ENCODE measurements around the gene PAXX. TPM values are rescaled to one million over a fixed set of nuclear protein-coding genes. Genes with fewer than 3 reads are reported as not detected.

PAXX gene
- polyA plus RNA-seq, 1 donor from 2014 or later, result 276 TPM

- no peaks in the 10 kb centered on the region for H3K9me3 ChIP-seq (ENCODE audit: low read length)
- TF ChIP-seq EZH2 (IDR thresholded peaks at IDR 0.05; ENCODE audit: borderline replicate concordance, insufficient read depth, low read length, poor library complexity, severe bottlenecking), result no peak
- TF ChIP-seq SMC3 (conservative IDR thresholded peaks at IDR 0.05; ENCODE audit: poor library complexity), result no peak
- no peak for TF ChIP-seq POLR2AphosphoS5 (IDR thresholded peaks at IDR 0.05)
- TF ChIP-seq EP300 (conservative IDR thresholded peaks at IDR 0.05; ENCODE audit: poor library complexity, severe bottlenecking), result no peak
- no peak for TF ChIP-seq REST (IDR thresholded peaks at IDR 0.05; ENCODE audit: borderline replicate concordance)
- no peak for TF ChIP-seq CTCF (IDR thresholded peaks at IDR 0.05; ENCODE audit: poor library complexity, severe bottlenecking)
- TF ChIP-seq RAD21 (conservative IDR thresholded peaks at IDR 0.05), result no peak
- no peak for TF ChIP-seq TAF1 (IDR thresholded peaks at IDR 0.05; ENCODE audit: low read depth)
- TF ChIP-seq MXI1 (conservative IDR thresholded peaks at IDR 0.05; ENCODE audit: poor library complexity, severe bottlenecking), result no peak
- H3F3A ChIP-seq (ENCODE audit: insufficient read depth, low read length, poor library complexity, severe bottlenecking), result no peaks in the 10 kb centered on the region
- no peaks in the 10 kb centered on the region for H4K20me1 ChIP-seq (ENCODE audit: insufficient read depth)
- H3K79me2 ChIP-seq (replicated peaks; ENCODE audit: insufficient read depth, low read length), result no peaks in the 10 kb centered on the region
- H3K9me2 ChIP-seq (ENCODE audit: insufficient read depth, low read length), result no peaks in the 10 kb centered on the region
- H3K9ac ChIP-seq (ENCODE audit: low read length), result no peak overlapping the region
- no peak overlapping the region for H2AFZ ChIP-seq (ENCODE audit: low read depth, low read length)
- no peak overlapping the region for H3K4me3 ChIP-seq (ENCODE audit: low read length)
- H3K27me3 ChIP-seq (ENCODE audit: insufficient read depth, low read depth, low read length), result no peaks in the 10 kb centered on the region
- no peak overlapping the region for H3K4me2 ChIP-seq (ENCODE audit: low read length)
- no peak overlapping the region for H3K27ac ChIP-seq (ENCODE audit: low read length)
- no peaks in the 10 kb centered on the region for H3K36me3 ChIP-seq (ENCODE audit: insufficient read depth, low read length)
Measured at GRCh38 chr9:136957461-136957860, 34.8 kb upstream of the PAXX start.

- Histone ChIP-seq H3K4me3 (ENCODE audit: low read length) (no peak overlapping the region), H2AFZ (ENCODE audit: low read depth, low read length) (no peak overlapping the region), H3K27ac (ENCODE audit: low read length) (no peak overlapping the region), H3K9me2 (ENCODE audit: insufficient read depth, low read length) (no peaks in the 10 kb centered on the region), H4K20me1 (ENCODE audit: insufficient read depth) (no peaks in the 10 kb centered on the region), H3K9ac (ENCODE audit: low read length) (no peak overlapping the region), H3K79me2 (replicated peaks; ENCODE audit: insufficient read depth, low read length) (no peaks in the 10 kb centered on the region), H3K9me3 (ENCODE audit: low read length) (no peaks in the 10 kb centered on the region), H3K4me2 (ENCODE audit: low read length) (no peak overlapping the region), H3K27me3 (ENCODE audit: insufficient read depth, low read depth, low read length) (no peaks in the 10 kb centered on the region), H3F3A (ENCODE audit: insufficient read depth, low read length, poor library complexity, severe bottlenecking) (no peaks in the 10 kb centered on the region), H3K36me3 (ENCODE audit: insufficient read depth, low read length) (no peaks in the 10 kb centered on the region)
- TF ChIP-seq REST (IDR thresholded peaks at IDR 0.05; ENCODE audit: borderline replicate concordance), result no peak
- no peak for TF ChIP-seq SMC3 (conservative IDR thresholded peaks at IDR 0.05; ENCODE audit: poor library complexity)
- TF ChIP-seq TAF1 (IDR thresholded peaks at IDR 0.05; ENCODE audit: low read depth), result no peak
- TF ChIP-seq MXI1 (conservative IDR thresholded peaks at IDR 0.05; ENCODE audit: poor library complexity, severe bottlenecking), result no peak
- no peak for TF ChIP-seq EZH2 (IDR thresholded peaks at IDR 0.05; ENCODE audit: borderline replicate concordance, insufficient read depth, low read length, poor library complexity, severe bottlenecking)
- TF ChIP-seq CTCF (IDR thresholded peaks at IDR 0.05; ENCODE audit: poor library complexity, severe bottlenecking), result no peak
- no peak for TF ChIP-seq POLR2AphosphoS5 (IDR thresholded peaks at IDR 0.05)
- TF ChIP-seq EP300 (conservative IDR thresholded peaks at IDR 0.05; ENCODE audit: poor library complexity, severe bottlenecking), result no peak
- TF ChIP-seq RAD21 (conservative IDR thresholded peaks at IDR 0.05), result no peak
Measured at GRCh38 chr9:136957901-136958300, 34.3 kb upstream of the PAXX start.

Measured in neural cell (in vitro differentiated cells).